Endothelial cell of umbilical vein (primary cell): ENCODE results near the gene MACF1.

Source experiments
- CTCF ChIP-seq, 2 donors: IDR thresholded peaks; 1 replicate in 1 of 2; 2 replicates in 1 of 2; pipeline ENCODE4 v1.5.1; 2011; ENCODE audit warnings: low read length in 2 of 2, mild to moderate bottlenecking in 2 of 2, moderate library complexity in 2 of 2, control low read depth in 1 of 2, inconsistent platforms in 1 of 2, low read depth in 1 of 2; ENCODE audit not compliant: insufficient read depth in 1 of 2; ENCODE audit errors: extremely low read depth in 1 of 2
- EZH2 ChIP-seq: IDR thresholded peaks from 2 replicates; pipeline ENCODE4 v1.6.1; 2012; ENCODE audit warnings: borderline replicate concordance, low read depth, mild to moderate bottlenecking, moderate library complexity, low read length, inconsistent platforms; ENCODE audit not compliant: severe bottlenecking
- FOS ChIP-seq: IDR thresholded peaks from 2 replicates; pipeline ENCODE4 v1.6.1; 2011; ENCODE audit warnings: mild to moderate bottlenecking, low read length, moderate library complexity, borderline replicate concordance; ENCODE audit not compliant: insufficient read depth
- JUN ChIP-seq: IDR thresholded peaks from 2 replicates; pipeline ENCODE4 v1.6.1; 2011; ENCODE audit warnings: borderline replicate concordance, low read depth; ENCODE audit not compliant: insufficient read length, insufficient read depth
- POLR2AphosphoS5 ChIP-seq: IDR thresholded peaks from 2 replicates; pipeline ENCODE4 v1.6.1; 2012; ENCODE audit warnings: low read depth, mild to moderate bottlenecking, control low read depth, low read length, moderate library complexity; ENCODE audit not compliant: insufficient read depth

DNA sequence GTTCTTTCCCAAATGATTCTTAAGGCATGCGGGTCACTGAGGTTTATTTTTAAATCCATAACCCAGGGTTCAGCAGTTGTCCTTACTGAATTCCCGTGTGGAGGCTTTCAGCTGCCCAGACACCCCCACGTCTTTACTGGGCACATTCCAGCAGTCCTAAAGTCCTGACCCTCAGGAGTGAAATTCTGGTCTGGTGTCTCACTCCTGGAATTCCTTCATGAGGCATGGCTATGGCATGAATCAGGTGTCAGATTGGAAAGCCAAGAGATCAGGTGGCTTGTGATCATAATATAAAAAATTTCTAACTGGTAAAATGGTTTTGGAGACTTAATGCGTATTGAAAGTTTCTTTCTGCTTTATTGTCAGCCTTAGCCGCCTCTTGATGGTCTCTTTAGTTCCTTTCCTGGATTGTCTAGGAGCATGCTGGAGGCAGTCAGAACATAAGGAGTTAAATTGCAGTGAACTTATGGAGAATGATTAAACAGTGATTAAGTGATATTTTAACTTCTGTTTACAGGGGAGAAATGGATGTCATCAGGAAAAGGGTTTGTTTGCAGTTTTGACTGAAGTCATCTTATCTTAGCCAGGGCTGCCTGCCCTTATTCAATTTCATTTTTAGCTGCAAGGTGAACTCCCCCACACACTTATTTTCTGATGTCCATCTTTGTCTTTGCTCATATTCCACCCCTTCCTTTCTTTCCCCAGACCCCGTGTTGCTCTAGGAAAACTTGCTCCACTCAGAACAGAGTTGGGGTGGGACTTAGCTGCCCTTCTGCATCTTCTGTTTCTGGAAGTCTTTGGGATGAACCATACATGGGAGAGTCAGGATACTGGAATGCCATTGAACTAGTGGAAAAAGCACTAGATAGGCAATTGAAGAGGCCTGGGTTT, 25.7 kb upstream of the MACF1 start:
- TF ChIP-seq CTCF (IDR thresholded peaks at IDR 0.05; ENCODE audit: extremely low read depth in 1 of 2, insufficient read depth in 1 of 2, low read depth in 1 of 2, low read length in 2 of 2) (no peak), EZH2 (no peak), POLR2AphosphoS5 (peak; percentile 33), FOS (peak; percentile 39), JUN (peak; percentile 52)
